ES-I3 (cell line): ENCODE measurements around the gene NAMPT.
"Not testable (repeated sequence)": the region's sequence is repeated elsewhere in the genome, so short reads cannot be mapped to it uniquely, and the experiment has no call there.

ENCODE experiments used
- H3K36me3 ChIP-seq: 2 replicates; pipeline ENCODE4 v1.6.1; 2013; ENCODE audit warnings: mild to moderate bottlenecking, low read length, control low read depth, moderate library complexity; ENCODE audit not compliant: insufficient read depth
- H3K4me1 ChIP-seq: 2 replicates; pipeline ENCODE4 v1.6.1; 2013; ENCODE audit warnings: mild to moderate bottlenecking, control low read depth, low read length; ENCODE audit not compliant: insufficient read depth
- H3K9ac ChIP-seq: 2 replicates; pipeline ENCODE4 v1.6.1; 2013; ENCODE audit warnings: low read depth, mild to moderate bottlenecking, low read length, moderate library complexity
- H3K9me3 ChIP-seq: 2 replicates; pipeline ENCODE4 v1.6.1; 2013; ENCODE audit warnings: mild to moderate bottlenecking, low read length, moderate library complexity; ENCODE audit not compliant: control insufficient read depth, insufficient read depth

Gene NAMPT

DNA sequence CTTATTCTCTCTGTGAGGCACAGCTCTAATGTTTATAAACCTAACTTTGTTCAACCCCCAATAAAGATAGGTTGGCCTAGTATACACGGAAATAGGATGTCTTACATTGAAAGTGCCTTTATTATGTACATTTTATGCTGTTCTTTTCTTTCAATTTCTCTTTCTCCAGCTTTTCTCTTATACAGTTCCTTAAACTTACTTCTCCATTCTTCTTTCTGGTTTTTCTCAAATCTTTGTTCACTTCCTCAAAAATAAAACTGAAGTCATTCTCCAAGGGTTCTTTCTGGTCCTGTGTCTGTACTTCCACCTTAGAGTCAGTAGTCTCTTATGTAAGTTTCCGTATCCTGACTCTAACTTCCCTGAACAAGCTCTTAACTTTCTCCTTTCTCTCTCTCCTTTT, 29.2 kb upstream of the NAMPT start:
- Histone ChIP-seq H3K9me3 (no peaks in the 10 kb centered on the region), H3K4me1 (no peaks in the 10 kb centered on the region), H3K36me3 (no peaks in the 10 kb centered on the region), H3K9ac (no peak overlapping the region)

DNA sequence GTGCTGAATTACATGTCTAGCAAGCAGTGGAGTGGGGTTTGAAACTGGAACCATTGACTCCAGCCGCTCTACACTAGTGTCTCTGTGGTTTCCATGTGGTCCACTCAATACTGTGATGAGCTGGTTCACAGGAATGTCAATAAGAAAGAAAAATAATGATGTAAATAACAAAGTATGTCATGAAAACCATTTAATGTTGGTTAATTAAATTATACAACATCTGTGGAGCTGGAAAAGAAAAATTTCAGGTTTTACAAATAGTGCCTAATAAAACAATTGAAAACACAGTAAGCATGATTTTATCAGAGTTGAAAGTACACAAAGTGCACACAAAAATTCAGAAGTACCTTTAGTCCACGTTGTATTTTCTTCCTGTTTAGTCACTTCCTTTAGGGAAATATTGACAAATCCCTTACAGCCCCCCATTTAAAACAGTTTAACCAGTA, 28.7 kb upstream of the NAMPT start:
- no peaks in the 10 kb centered on the region for H3K4me1 ChIP-seq
- no peaks in the 10 kb centered on the region for H3K9me3 ChIP-seq
- no peak overlapping the region for H3K9ac ChIP-seq
- no peaks in the 10 kb centered on the region for H3K36me3 ChIP-seq

DNA sequence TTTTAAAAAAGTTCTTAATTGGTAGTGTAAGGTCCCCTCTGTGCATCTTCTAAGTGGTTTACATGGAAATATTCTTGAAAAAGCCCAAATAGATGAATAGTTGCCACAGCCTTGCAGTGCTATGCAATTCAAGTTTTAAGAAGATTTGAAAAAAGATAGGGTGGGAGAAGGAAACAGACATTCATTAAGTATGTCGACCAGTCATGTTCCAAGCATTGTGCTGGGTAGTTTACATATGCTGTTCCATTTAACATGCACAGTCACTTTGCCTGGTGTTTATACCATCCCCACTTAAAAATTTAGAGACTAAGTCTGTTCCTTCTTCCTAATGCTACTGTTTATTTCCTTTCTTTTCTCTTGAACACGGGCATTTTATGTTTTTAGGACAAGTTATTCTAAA, 28.1 kb upstream of the NAMPT start:
- no peaks in the 10 kb centered on the region for H3K9me3 ChIP-seq
- H3K4me1 ChIP-seq = no peaks in the 10 kb centered on the region
- H3K9ac ChIP-seq = no peak overlapping the region

DNA sequence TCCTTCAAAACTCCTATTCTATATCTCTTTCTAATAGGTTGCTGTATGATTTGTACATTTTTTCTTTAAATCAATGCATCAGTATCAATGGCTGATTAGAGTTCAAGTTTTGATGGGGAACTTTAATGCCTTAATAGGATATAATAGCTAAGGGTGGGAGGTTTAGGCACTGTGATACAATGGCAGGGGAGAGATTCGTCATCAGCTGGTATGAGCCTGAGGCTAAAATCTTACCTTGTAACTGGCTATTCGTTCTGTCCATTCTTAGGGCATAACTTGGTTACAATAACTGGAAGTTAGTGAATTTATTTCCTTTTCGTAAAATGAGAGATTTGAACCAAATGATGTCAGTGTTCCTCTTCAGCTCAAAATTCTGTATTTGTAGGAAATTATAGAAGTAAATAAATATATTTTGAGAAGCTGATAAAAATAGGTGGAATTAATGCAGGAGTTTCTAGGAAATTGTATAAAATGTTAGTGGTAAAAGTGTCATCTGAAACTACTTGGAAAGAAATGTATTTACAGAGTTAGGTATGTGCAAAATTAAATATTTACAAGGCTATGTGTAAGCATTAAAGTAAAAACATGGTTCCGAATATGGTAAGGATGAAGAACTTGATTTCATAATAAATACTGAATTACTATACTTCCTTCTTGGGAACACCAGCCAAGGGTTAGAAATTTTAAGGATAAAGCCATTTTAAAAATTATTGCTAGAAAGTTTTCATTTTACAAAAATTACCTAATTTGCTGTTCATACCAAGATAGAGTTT, 27.5 kb upstream of the NAMPT start:
- no peaks in the 10 kb centered on the region for H3K36me3 ChIP-seq
- H3K9me3 ChIP-seq = no peaks in the 10 kb centered on the region
- H3K9ac ChIP-seq = no peak overlapping the region
- no peaks in the 10 kb centered on the region for H3K4me1 ChIP-seq

More for the DNA sequence above, 28.1 kb upstream of the NAMPT start:
- H3K36me3 ChIP-seq = no peaks in the 10 kb centered on the region

DNA sequence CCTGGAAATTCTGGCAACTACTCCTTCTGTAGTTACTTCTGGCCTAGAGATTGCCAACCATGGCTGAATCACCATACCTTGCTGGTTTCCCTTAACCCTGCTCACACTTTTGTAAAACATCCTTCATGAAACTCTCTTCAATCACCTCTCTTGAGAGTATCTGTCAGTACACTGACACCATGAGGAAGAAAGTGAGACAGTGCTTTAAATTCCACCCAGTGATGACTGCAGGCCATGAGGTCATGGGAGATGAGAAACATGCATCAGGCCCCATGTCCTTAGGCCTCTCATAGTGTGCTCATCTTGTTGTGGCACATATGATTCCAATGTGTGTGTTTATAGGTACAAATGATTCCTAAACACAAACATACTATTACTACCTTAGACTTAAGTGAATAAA, 24.6 kb upstream of the NAMPT start:
- Histone ChIP-seq H3K4me1 (peaks cover 5% of the 10 kb centered on the region), H3K36me3 (no peaks in the 10 kb centered on the region), H3K9me3 (no peaks in the 10 kb centered on the region), H3K9ac (no peak overlapping the region)

DNA sequence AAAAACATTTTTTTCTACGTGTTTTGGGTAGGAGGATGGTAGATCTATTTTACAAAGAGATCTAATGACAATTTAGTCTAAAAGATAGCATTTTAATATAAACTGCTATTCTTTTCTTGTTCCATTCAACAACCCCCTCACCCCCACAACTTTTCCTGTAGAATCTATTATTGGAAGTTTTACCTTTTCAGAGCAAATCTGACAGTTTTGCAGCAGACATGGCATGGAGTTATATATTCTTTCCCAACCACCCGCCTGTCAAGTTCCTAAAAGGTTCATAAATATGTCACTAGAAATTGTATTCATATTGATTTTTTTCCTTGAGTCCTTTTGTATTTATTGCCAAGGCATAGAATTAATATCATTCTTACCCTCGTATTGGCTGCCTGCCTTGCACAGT, 21.5 kb upstream of the NAMPT start:
- Histone ChIP-seq H3K9me3 (no peaks in the 10 kb centered on the region), H3K9ac (no peak overlapping the region), H3K4me1 (peaks cover 5% of the 10 kb centered on the region), H3K36me3 (no peaks in the 10 kb centered on the region)

DNA sequence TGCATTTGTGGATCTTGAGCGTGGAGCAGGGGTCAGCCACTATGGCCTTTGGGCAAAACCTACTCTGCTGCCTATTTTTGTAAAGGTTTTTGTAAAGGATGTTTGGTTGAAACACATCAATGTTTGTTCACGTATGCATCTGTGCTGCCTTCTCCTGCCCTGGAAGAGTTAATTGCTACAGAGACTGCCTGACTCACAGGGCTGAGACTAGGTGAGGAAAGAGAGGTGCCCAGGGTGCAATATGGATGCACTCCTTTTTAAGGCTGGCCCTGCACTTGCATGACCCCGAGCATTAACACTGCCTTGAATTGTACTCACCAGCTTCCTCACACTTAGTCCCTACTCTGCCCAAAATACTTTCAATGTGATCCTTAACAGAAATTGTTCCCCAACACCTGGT, 20.9 kb upstream of the NAMPT start:
- Histone ChIP-seq H3K9me3 (no peaks in the 10 kb centered on the region), H3K9ac (no peak overlapping the region), H3K36me3 (no peaks in the 10 kb centered on the region), H3K4me1 (peaks cover 5% of the 10 kb centered on the region)

DNA sequence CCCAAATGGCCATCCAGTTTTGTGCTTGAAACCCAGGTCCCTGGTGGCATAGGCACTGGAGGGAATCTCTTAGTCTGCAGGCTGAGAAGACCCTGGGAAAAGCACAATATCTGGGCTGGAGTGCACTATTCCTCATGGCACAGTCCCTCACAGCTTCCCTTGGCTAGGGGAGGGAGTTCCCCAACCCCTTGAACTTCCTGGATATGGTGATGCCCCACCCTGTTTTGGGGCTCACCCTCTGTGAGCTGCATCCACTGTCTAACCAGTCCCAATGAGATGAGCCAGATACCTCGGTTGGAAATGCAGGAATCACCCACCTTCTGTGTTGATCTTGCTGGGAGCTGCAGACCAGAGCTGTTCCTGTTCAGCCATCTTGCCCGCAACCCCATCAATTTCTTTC, 19.8 kb upstream of the NAMPT start:
- no peak overlapping the region for H3K9ac ChIP-seq
- H3K4me1 ChIP-seq = peaks cover 5% of the 10 kb centered on the region
- H3K9me3 ChIP-seq = no peaks in the 10 kb centered on the region
- no peaks in the 10 kb centered on the region for H3K36me3 ChIP-seq

DNA sequence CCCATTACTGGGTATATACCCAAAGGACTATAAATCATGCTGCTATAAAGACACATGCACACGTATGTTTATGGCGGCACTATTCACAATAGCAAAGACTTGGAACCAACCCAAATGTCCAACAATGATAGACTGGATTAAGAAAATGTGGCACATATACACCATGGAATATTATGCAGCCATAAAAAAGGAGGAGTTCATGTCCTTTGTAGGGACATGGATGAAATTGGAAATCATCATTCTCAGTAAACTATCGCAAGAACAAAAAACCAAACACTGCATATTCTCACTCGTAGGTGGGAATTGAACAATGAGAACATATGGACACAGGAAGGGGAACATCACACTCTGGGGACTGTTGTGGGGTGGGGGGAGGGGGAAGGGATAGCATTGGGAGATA, 13.8 kb upstream of the NAMPT start:
- not testable (repeated sequence) for H3K9ac ChIP-seq, H3K9me3 ChIP-seq, H3K4me1 ChIP-seq, H3K36me3 ChIP-seq

DNA sequence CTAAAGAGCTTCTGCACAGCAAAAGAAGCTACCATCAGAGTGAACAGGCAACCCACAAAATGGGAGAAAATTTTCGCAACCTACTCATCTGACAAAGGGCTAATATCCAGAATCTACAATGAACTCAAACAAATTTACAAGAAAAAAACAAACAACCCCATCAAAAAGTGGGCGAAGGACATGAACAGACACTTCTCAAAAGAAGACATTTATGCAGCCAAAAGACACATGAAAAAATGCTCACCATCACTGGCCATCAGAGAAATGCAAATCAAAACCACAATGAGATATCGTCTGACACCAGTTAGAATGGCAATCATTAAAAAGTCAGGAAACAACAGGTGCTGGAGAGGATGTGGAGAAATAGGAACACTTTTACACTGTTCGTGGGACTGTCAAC, 13.4 kb upstream of the NAMPT start:
- H3K9me3 ChIP-seq, H3K36me3 ChIP-seq, H3K9ac ChIP-seq, H3K4me1 ChIP-seq: not testable (repeated sequence)

DNA sequence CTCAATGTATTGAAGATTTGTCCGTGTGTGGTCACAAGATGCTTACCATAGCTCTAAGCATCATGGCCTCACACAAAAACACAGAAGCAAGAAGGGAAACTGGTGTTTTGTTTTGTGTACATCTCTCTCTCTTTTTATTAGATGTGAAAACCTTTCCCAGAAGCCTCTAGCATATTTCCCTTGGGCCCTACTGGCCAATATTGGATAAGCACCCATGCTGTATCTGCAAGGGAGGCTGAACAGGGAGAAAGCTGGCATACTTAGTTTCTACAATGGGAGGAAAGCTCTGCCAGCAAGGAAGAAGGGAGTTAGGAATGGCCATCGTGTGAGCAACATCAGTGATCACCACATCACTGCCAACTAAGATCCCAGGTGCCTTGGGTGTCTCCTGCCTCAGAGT, 9.6 kb upstream of the NAMPT start:
- no peak overlapping the region for H3K9ac ChIP-seq
- H3K9me3 ChIP-seq = no peaks in the 10 kb centered on the region
- no peaks in the 10 kb centered on the region for H3K4me1 ChIP-seq
- H3K36me3 ChIP-seq = no peaks in the 10 kb centered on the region

DNA sequence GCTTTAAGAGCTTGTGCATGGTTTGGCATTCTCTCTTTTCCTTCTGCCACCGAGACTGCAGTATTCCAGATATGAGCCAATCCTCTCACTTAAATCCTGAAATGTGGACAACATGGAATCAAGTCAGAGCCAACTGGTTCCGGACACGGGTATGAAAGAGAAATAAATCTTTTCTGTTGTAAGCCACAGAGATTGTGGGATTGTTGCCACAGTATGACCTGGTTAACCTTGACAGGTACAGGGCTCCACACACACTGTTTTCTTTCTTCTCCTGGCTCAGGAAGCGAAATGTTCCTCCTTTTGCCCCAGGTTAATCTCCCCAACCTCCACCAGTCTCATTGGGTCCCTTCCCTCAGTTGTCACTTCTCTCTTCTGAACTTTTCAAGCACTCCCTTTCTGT, 6.5 kb upstream of the NAMPT start:
- no peaks in the 10 kb centered on the region for H3K4me1 ChIP-seq
- H3K9me3 ChIP-seq = no peaks in the 10 kb centered on the region
- no peak overlapping the region for H3K9ac ChIP-seq
- H3K36me3 ChIP-seq = no peaks in the 10 kb centered on the region

DNA sequence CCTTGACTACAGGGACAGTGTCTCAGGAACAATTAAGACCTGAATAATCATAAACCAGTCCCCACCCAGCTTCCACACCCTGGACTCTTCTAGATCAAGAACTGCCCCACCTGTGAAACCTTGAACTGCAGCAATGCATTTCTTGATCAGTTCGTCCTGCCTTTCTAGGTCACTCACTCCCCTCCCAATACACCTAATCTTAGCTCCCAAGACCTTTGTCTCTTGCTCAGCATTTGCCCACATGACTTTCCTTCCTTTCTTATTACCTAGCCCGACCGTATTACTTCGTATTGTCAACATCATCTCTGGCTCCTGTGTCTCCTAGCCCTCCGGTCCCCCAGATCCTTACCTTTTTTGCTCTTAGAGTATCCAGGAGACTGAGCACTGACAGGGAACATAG, 5.5 kb upstream of the NAMPT start:
- H3K9ac ChIP-seq = no peak overlapping the region
- no peaks in the 10 kb centered on the region for H3K4me1 ChIP-seq
- H3K36me3 ChIP-seq = no peaks in the 10 kb centered on the region
- no peaks in the 10 kb centered on the region for H3K9me3 ChIP-seq

DNA sequence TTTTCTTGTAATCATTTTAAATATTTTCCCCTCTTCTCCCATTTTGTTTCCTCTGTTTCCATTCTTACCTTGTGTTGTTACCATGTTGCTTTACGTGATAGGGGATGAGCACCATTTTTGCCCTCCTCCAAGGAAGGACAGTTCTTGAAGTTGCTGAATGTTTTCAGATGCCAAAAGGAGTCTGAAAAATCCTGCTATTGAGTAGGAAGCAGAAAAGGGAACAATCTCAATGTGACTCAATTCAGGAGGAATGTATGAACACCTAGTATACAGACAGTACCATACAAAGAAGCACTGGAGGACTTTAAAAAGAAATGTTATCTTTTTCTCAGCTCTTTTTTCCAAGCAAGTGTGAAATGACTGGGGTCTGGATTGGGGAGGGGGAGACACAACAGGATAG, 5.1 kb upstream of the NAMPT start:
- H3K36me3 ChIP-seq = no peaks in the 10 kb centered on the region
- H3K9me3 ChIP-seq = no peaks in the 10 kb centered on the region
- H3K4me1 ChIP-seq = no peaks in the 10 kb centered on the region
- H3K9ac ChIP-seq = no peak overlapping the region

DNA sequence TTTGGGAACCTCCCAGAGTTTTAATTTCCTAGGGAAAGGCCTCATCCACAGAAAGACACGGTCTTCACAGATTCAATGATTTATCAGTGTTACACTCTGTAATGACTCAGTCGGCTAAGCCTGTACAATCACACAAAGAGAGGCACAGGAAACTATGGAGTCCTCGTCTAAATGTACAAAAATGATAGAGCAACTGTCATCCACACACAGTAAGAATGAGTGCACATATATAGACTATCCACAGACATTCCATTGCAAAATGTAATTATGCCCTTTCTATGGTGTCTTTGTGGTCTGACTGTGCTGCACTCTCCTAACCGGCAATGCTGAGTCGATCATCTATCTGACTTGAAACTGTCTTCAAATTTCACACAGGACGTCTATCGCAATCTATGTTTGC, 3.5 kb upstream of the NAMPT start:
- H3K9me3 ChIP-seq = no peaks in the 10 kb centered on the region
- no peak overlapping the region for H3K9ac ChIP-seq
- no peaks in the 10 kb centered on the region for H3K4me1 ChIP-seq
- H3K36me3 ChIP-seq = no peaks in the 10 kb centered on the region

DNA sequence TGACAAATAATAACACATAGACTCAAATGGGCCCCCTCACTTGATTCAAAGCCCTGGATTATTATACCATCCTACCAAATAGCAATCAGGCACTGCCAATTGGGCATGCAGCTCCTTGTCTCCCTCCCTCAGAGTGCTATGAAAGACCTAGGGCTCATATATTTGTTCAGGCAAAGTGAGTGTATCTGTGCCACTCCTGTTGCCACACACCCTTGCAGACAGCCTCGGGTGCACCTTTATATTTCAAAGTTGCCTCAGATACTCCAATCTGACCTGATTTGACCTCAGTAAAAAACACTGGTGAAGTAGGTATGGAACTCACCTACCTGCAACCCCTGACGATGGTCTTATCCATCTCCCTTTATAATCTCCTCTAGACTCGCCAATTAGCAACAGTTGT, 3.0 kb upstream of the NAMPT start:
- H3K9me3 ChIP-seq = no peaks in the 10 kb centered on the region
- H3K4me1 ChIP-seq = no peaks in the 10 kb centered on the region
- H3K9ac ChIP-seq = no peak overlapping the region
- H3K36me3 ChIP-seq = no peaks in the 10 kb centered on the region
